ENCODE data around the gene RHBDF2. TPM values are rescaled to one million over a fixed set of nuclear protein-coding genes. Genes with fewer than 3 reads are reported as not detected.

Gene RHBDF2
- total and polyA plus RNA-seq, 7 experiments from 2014 or later = 2.9 to 119 (median 31.4) TPM

DNA sequence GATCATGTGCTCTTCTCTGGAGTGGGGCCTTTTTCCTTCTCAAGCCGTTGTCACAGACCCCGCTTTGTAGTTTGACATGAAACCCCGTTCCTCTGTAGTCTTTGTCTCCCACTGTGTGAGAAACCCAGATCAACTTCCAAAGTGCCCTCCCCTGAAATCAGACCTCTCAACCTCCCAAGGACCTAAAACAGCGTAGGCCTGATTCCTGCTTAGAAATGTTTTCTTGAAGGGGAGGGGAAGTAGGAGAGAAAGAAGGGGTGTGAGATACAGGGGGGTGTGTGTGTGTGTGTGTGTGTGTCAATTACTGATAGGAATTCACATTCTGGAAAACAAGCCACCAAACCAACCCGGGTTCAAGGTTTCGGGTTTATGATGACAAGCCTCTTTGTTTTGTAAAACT is 49.7 kb downstream of the RHBDF2 start:
- CTCF ChIA-PET = interaction anchor here (0.6 to 1.7 kb wide), 3 partner anchors 11 to 53 kb away, joined by 3 to 7 read pairs (median 3); no protein-coding TSS in a partner anchor
- Histone ChIP-seq H3K27me3 (ENCODE audit: control insufficient read depth in 2 of 2, insufficient read depth in 2 of 2, low read length in 2 of 2) (no peaks in the 10 kb centered on the region), H3K9me3 (ENCODE audit: control insufficient read depth in 2 of 3, low read length in 3 of 3) (no peaks in the 10 kb centered on the region), H3K27ac (ENCODE audit: low read depth, low read length) (no peak overlapping the region), H3K4me3 (ENCODE audit: low read length) (peak overlapping the region; percentile 73), H3K36me3 (ENCODE audit: control insufficient read depth in 2 of 3, insufficient read depth in 3 of 3, low read length in 3 of 3) (no peaks in the 10 kb centered on the region), H3K4me1 (ENCODE audit: control insufficient read depth in 2 of 2, insufficient read depth in 2 of 2, low read length in 2 of 2) (peaks cover 11 to 26% of the 10 kb centered on the region in 2 donors)
- Mint-ChIP-seq H3K4me3 (peak overlapping the region; percentile 66 to 95 (median 88)), H3K9me3 (peaks cover 0 to 4% (median 0%) of the 10 kb centered on the region in 11 donors), H3K27me3 (no peaks in the 10 kb centered on the region), H3K36me3 (no peaks in the 10 kb centered on the region), H3K27ac (peak overlapping the region in 4 of 9 donors; percentile 17 to 86 (median 62)), H3K4me1 (peaks cover 26 to 60% (median 55%) of the 10 kb centered on the region in 7 donors)
- intact Hi-C loops (cut with micrococcal nuclease) = loop anchor here (5.0 to 10.0 kb wide), 5 partner anchors 66 to 636 kb away; partner anchors contain the start of genes MFSD11 (in 1 of the 2), PRPSAP1 (in 1 of the 2) and SRSF2 (in 1 of the 2)
- DNase-seq = no peak
- POLR2A ChIA-PET = interaction anchor here (0.5 to 1.8 kb wide), 4 partner anchors 11 to 604 kb away, joined by 3 to 8 read pairs (median 4); partner anchors contain the start of gene RHBDF2
- no peak for ATAC-seq

DNA sequence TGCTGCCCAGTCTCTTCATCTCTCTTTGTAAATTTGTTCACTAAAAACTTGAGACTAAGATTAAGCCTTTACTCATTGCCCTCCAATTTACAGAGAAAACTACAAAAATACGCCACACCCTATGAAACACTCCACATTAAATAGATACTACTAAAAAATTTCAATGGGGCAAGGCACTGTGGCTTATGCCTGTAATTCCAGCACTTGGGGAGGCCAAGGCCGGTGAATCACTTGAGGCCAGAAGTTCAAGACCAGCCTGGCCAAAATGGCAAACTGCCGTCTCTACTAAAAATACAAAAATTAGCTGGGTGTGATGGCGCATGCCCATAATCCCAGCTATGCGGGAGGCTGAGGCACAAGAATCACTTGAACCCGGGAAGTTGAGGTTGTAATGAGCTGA is 52.1 kb downstream of the RHBDF2 start:
- Histone ChIP-seq H3K4me3 (ENCODE audit: low read length) (no peak overlapping the region), H3K27ac (ENCODE audit: low read depth, low read length) (no peak overlapping the region), H3K27me3 (ENCODE audit: control insufficient read depth in 2 of 2, insufficient read depth in 2 of 2, low read length in 2 of 2) (no peaks in the 10 kb centered on the region), H3K36me3 (ENCODE audit: control insufficient read depth in 2 of 3, insufficient read depth in 3 of 3, low read length in 3 of 3) (no peaks in the 10 kb centered on the region), H3K4me1 (ENCODE audit: control insufficient read depth in 2 of 2, insufficient read depth in 2 of 2, low read length in 2 of 2) (peaks cover 11 to 26% of the 10 kb centered on the region in 2 donors), H3K9me3 (ENCODE audit: control insufficient read depth in 2 of 3, low read length in 3 of 3) (no peaks in the 10 kb centered on the region)
- H3K27me3 Mint-ChIP-seq = no peaks in the 10 kb centered on the region
- CTCF ChIA-PET = no interaction called here
- peaks cover 42 to 83% (median 75%) of the 10 kb centered on the region in 7 donors for H3K4me1 Mint-ChIP-seq
- H3K9me3 Mint-ChIP-seq = peaks cover 0 to 4% (median 0%) of the 10 kb centered on the region in 11 donors
- DNase-seq (no peak), ATAC-seq (no peak)
- H3K36me3 Mint-ChIP-seq = peaks cover 0 to 3% (median 0%) of the 10 kb centered on the region in 5 donors
- H3K27ac Mint-ChIP-seq = no peak overlapping the region
- intact Hi-C loops (cut with micrococcal nuclease) = no loop called here
- H3K4me3 Mint-ChIP-seq = peak overlapping the region in 1 of 10 donors; percentile 51
- POLR2A ChIA-PET = interaction anchor here (0.5 to 0.7 kb wide), 2 partner anchors 68 to 91 kb away, joined by 3 to 4 read pairs; partner anchors contain the start of gene PRCD

DNA sequence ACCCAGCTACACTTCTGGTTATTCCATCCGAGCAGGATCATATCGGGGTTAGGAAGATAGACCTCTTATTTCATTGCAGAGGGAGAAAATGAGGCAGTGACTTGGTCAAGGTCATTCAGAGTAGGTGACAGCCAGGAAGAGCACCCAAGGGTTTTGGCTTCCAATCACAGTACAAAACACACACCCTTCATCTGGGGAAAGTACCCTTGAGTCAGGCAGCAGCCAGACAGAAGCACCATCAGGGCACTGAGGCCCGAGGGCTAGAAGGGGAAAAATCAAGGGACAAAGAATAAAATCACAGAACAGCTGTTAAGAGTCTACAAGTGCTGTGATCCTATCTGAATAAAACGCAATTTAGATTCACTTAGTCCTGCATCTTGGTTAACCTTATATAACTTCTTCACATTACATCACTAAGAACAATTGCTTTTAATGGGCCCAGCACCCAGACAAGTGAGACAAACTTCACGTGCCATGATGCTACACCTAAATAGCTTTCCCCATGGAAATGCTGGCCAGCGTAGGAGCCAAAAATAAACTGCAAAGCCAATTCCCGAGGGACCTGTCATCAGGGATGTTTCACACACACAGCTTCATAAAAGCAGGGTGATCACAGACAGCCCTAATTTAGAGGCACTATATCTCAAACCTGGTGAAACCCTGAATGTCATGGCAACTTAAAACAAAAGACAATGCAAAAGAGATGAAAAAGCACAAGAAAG is 53.1 kb downstream of the RHBDF2 start:
- H3K4me1 ChIP-seq (ENCODE audit: control insufficient read depth in 2 of 2, insufficient read depth in 2 of 2, low read length in 2 of 2) = peaks cover 11 to 26% of the 10 kb centered on the region in 2 donors
- H3K27me3 Mint-ChIP-seq = no peaks in the 10 kb centered on the region
- no peaks in the 10 kb centered on the region for H3K9me3 ChIP-seq (ENCODE audit: control insufficient read depth in 2 of 3, low read length in 3 of 3)
- H3K4me3 Mint-ChIP-seq = peak overlapping the region in 2 of 10 donors; percentile 18 to 57
- DNase-seq = no peak
- intact Hi-C loops (cut with micrococcal nuclease) = no loop called here
- H3K9me3 Mint-ChIP-seq = no peaks in the 10 kb centered on the region
- POLR2A ChIA-PET = no interaction called here
- no peak overlapping the region for H3K4me3 ChIP-seq (ENCODE audit: low read length)
- peak overlapping the region in 2 of 9 donors; percentile 10 to 36 for H3K27ac Mint-ChIP-seq
- H3K36me3 Mint-ChIP-seq = peaks cover 0 to 8% (median 0%) of the 10 kb centered on the region in 5 donors
- no peaks in the 10 kb centered on the region for H3K27me3 ChIP-seq (ENCODE audit: control insufficient read depth in 2 of 2, insufficient read depth in 2 of 2, low read length in 2 of 2)
- ATAC-seq = no peak
- H3K27ac ChIP-seq (ENCODE audit: low read depth, low read length) = no peak overlapping the region
- CTCF ChIA-PET = interaction anchor here (0.6 to 0.8 kb wide), 2 partner anchors 52 to 62 kb away, joined by 3 read pairs; no protein-coding TSS in a partner anchor
- H3K4me1 Mint-ChIP-seq = peaks cover 50 to 84% (median 78%) of the 10 kb centered on the region in 7 donors
- H3K36me3 ChIP-seq (ENCODE audit: control insufficient read depth in 2 of 3, insufficient read depth in 3 of 3, low read length in 3 of 3) = no peaks in the 10 kb centered on the region

DNA sequence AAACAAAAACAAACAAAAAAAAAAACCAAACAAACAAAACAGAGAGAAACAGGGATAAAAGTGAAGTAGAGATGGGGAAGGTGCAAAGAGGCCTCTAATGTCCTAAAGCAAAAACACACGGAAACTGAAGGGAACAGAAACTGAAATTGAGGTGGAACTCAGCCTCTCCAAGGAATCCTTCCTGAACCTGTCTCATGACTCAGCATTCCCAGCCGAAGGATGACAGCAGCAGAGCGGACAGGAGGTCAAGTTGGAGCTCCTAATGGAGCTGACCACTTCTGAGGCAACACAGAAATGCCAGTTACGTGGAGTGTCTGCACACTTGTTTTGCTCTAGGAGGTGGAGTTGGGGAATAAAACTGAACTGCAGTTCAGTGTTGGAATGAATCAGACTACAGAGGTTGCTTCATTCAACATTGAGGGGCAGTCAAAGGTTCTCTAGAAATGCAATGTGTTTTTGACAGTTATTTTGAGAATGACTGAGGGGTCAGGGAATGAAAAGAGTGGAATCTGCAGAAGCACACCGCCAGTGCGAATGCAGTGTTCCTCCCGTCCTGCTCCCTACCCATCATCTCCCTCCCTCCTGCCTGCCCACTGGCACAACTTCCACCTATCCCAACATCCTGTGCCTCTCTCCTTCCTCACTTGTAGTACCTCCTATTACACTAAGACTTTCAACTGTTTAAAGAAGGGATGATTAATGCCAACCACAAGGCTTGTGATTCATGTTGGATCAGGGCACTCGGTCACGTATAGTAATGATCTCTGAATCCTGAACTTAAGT is 54.6 kb downstream of the RHBDF2 start:
- no peak overlapping the region for H3K4me3 ChIP-seq (ENCODE audit: low read length)
- Mint-ChIP-seq H3K27ac (peak overlapping the region in 1 of 9 donors; percentile 59), H3K9me3 (no peaks in the 10 kb centered on the region), H3K27me3 (no peaks in the 10 kb centered on the region), H3K36me3 (peaks cover 0 to 13% (median 3%) of the 10 kb centered on the region in 5 donors), H3K4me3 (peak overlapping the region in 1 of 10 donors; percentile 35), H3K4me1 (peaks cover 58 to 91% (median 85%) of the 10 kb centered on the region in 7 donors)
- CTCF ChIA-PET = interaction anchor here (0.7 kb wide), 1 partner anchor 165 kb away, joined by 4 read pairs; no protein-coding TSS in a partner anchor
- H3K36me3 ChIP-seq (ENCODE audit: control insufficient read depth in 2 of 3, insufficient read depth in 3 of 3, low read length in 3 of 3) = no peaks in the 10 kb centered on the region
- H3K9me3 ChIP-seq (ENCODE audit: control insufficient read depth in 2 of 3, low read length in 3 of 3) = no peaks in the 10 kb centered on the region
- ATAC-seq (no peak), DNase-seq (no peak)
- no peaks in the 10 kb centered on the region for H3K27me3 ChIP-seq (ENCODE audit: control insufficient read depth in 2 of 2, insufficient read depth in 2 of 2, low read length in 2 of 2)
- intact Hi-C loops (cut with micrococcal nuclease) = no loop called here
- H3K4me1 ChIP-seq (ENCODE audit: control insufficient read depth in 2 of 2, insufficient read depth in 2 of 2, low read length in 2 of 2) = peaks cover 5 to 19% of the 10 kb centered on the region in 2 donors
- H3K27ac ChIP-seq (ENCODE audit: low read depth, low read length) = no peak overlapping the region
- POLR2A ChIA-PET = no interaction called here

DNA sequence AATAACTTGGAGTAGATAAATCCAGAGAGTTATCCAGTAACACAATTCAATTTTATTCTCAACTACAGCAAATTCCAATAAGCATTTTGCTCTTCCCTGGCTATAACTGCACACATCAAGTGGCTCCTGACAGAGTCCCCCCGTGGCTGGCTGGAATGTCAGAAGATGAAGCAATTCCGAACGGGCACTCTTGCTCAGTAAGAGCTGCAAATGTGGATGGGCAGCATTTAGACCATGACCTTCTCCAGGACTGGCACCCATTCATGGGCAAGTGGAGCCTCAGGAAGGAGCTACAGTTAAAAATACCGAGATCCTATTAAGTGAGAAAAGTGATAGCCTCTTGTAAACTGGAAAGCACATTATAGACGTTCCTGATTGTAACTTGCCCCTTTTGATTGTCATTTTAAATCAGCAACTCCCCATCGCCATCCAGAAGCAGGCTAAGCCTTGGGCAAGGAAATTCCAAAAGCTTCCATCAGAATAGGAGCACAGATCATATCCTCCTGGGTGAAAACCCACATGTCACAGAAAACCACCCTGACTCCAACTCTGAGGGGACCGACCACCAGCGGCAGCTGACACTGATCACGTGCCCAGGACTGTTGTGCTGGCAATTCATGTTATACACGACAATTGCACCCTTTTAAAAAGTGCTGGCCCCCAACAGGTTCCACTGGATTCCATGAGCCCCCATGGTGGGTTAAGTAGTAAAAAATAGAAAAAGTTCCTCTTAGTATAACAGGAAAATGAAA is 55.4 kb downstream of the RHBDF2 start:
- intact Hi-C loops (cut with micrococcal nuclease) = no loop called here
- peaks cover 52 to 91% (median 83%) of the 10 kb centered on the region in 7 donors for H3K4me1 Mint-ChIP-seq
- DNase-seq (no peak), ATAC-seq (no peak)
- no peaks in the 10 kb centered on the region for H3K27me3 Mint-ChIP-seq
- peaks cover 0 to 11% of the 10 kb centered on the region in 2 donors for H3K4me1 ChIP-seq (ENCODE audit: control insufficient read depth in 2 of 2, insufficient read depth in 2 of 2, low read length in 2 of 2)
- no peaks in the 10 kb centered on the region for H3K27me3 ChIP-seq (ENCODE audit: control insufficient read depth in 2 of 2, insufficient read depth in 2 of 2, low read length in 2 of 2)
- POLR2A ChIA-PET = interaction anchor here (0.7 kb wide), 1 partner anchor 831 kb away, joined by 4 read pairs; no protein-coding TSS in a partner anchor
- CTCF ChIA-PET = interaction anchor here (0.7 to 0.9 kb wide), 2 partner anchors 48 to 166 kb away, joined by 3 to 4 read pairs; no protein-coding TSS in a partner anchor
- H3K27ac Mint-ChIP-seq = peak overlapping the region in 1 of 9 donors; percentile 59
- no peaks in the 10 kb centered on the region for H3K9me3 Mint-ChIP-seq
- no peaks in the 10 kb centered on the region for H3K36me3 ChIP-seq (ENCODE audit: control insufficient read depth in 2 of 3, insufficient read depth in 3 of 3, low read length in 3 of 3)
- H3K4me3 ChIP-seq (ENCODE audit: low read length) = no peak overlapping the region
- peaks cover 0 to 13% (median 3%) of the 10 kb centered on the region in 5 donors for H3K36me3 Mint-ChIP-seq
- no peak overlapping the region for H3K4me3 Mint-ChIP-seq
- H3K9me3 ChIP-seq (ENCODE audit: control insufficient read depth in 2 of 3, low read length in 3 of 3) = no peaks in the 10 kb centered on the region
- no peak overlapping the region for H3K27ac ChIP-seq (ENCODE audit: low read depth, low read length)

All from naive thymus-derived CD4-positive, alpha-beta T cell (primary cell).